Measurements from ENCODE around the gene SLCO3A1.

GRCh38 chr15:91927585-91927984 is 74.1 kb downstream of the SLCO3A1 start:
- TF ChIP-seq CTCF (IDR thresholded peaks at IDR 0.05) (no peak), POLR2A (IDR thresholded peaks at IDR 0.05) (no peak)

Measured in adrenal gland (tissue), 5 donors.